Osteoblast (primary cell): Measurements from ENCODE around the gene GPR179. TPM values are rescaled to one million over a fixed set of nuclear protein-coding genes. Genes with fewer than 3 reads are reported as not detected.
A peak's percentile ranks its signal among the peaks of the same experiment; 100 is the strongest.
"Not testable (repeated sequence)": the region's sequence is repeated elsewhere in the genome, so short reads cannot be mapped to it uniquely, and the experiment has no call there.

Source experiments
- DNase-seq: peaks from one replicate; pipeline ENCODE4 v3.0.0; 2011; ENCODE audit warnings: low spot score, mixed read lengths; ENCODE audit not compliant: insufficient read length; ENCODE audit errors: missing footprints
- H2AFZ ChIP-seq: 2 replicates; pipeline ENCODE4 v1.6.0; 2011; ENCODE audit warnings: mild to moderate bottlenecking, low read length
- H3K27ac ChIP-seq: 2 replicates; pipeline ENCODE4 v1.5.1; 2011; ENCODE audit warnings: mild to moderate bottlenecking, low read depth, low read length, moderate library complexity
- H3K27me3 ChIP-seq: 2 replicates; pipeline ENCODE4 v1.6.0; 2012; ENCODE audit warnings: mild to moderate bottlenecking, control low read depth, inconsistent platforms, low read length, moderate library complexity; ENCODE audit not compliant: insufficient read depth
- H3K36me3 ChIP-seq: 2 replicates; pipeline ENCODE4 v1.5.1; 2011; ENCODE audit warnings: mild to moderate bottlenecking, low read length, control low read depth, moderate library complexity; ENCODE audit not compliant: insufficient read depth
- H3K4me1 ChIP-seq: 2 replicates; pipeline ENCODE4 v1.5.1; 2011; ENCODE audit warnings: mild to moderate bottlenecking, low read length, control low read depth, moderate library complexity; ENCODE audit not compliant: insufficient read depth
- H3K4me2 ChIP-seq: 2 replicates; pipeline ENCODE4 v1.6.0; 2011; ENCODE audit warnings: mild to moderate bottlenecking, low read length; ENCODE audit not compliant: insufficient read depth
- H3K4me3 ChIP-seq: fragments of 200-600 bp; sonication (generic); 3 replicates; pipeline ENCODE4 v1.5.1; 2012; ENCODE audit warnings: mild to moderate bottlenecking, low read length, inconsistent platforms; ENCODE audit not compliant: insufficient read depth
- H3K79me2 ChIP-seq: 2 replicates; pipeline ENCODE4 v1.6.0; 2012; ENCODE audit warnings: mild to moderate bottlenecking, low read length, control low read depth, inconsistent platforms; ENCODE audit not compliant: insufficient read depth
- H3K9me3 ChIP-seq: 2 replicates; pipeline ENCODE4 v1.5.1; 2011; ENCODE audit warnings: low read depth, low read length, control low read depth
- H4K20me1 ChIP-seq: 2 replicates; pipeline ENCODE4 v1.6.0; 2012; ENCODE audit warnings: mild to moderate bottlenecking, low read length, control low read depth; ENCODE audit not compliant: insufficient read depth
- CTCF ChIP-seq: IDR thresholded peaks from 2 replicates; pipeline ENCODE4 v1.5.1; 2011; ENCODE audit warnings: mild to moderate bottlenecking, low read depth, low read length, moderate library complexity; ENCODE audit errors: extremely low read depth
- total RNA-seq: library from RNA; depleted of rRNA; stranded (reverse); fragments of >200 nt; gene quantifications from 2 replicates; pipeline ENCODE4 v1.2.3, GENCODE V29; 2012

Gene GPR179
- total RNA-seq, 1 donor, result not detected

DNA sequence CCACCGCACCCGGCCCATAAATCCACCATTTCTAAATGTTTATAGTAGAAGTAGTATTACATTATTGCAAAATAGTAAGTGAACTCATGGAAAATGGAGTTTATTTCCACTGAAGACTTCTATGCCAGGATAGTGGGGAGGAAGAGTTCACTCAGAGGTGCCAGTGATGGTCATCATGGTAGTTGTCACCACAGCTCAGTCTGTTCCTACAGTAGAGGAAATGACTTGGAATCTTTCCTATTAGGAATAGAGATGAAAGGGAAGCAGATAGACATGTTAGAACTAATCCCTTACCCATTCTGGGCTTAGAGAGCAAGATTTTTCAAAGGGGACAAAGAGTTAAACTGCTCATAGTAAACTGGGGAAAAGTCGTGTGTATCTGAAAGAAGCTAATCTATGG is 26.7 kb downstream of the GPR179 start:
- Histone ChIP-seq H3K27me3 (no peaks in the 10 kb centered on the region), H3K79me2 (no peaks in the 10 kb centered on the region), H3K4me3 (no peak overlapping the region), H3K4me2 (no peak overlapping the region), H2AFZ (no peak overlapping the region), H3K27ac (no peak overlapping the region), H3K4me1 (no peaks in the 10 kb centered on the region), H3K36me3 (peaks cover 8% of the 10 kb centered on the region), H3K9me3 (no peaks in the 10 kb centered on the region), H4K20me1 (no peaks in the 10 kb centered on the region)
- DNase-seq, result peak; percentile 58
- no peak for TF ChIP-seq CTCF

DNA sequence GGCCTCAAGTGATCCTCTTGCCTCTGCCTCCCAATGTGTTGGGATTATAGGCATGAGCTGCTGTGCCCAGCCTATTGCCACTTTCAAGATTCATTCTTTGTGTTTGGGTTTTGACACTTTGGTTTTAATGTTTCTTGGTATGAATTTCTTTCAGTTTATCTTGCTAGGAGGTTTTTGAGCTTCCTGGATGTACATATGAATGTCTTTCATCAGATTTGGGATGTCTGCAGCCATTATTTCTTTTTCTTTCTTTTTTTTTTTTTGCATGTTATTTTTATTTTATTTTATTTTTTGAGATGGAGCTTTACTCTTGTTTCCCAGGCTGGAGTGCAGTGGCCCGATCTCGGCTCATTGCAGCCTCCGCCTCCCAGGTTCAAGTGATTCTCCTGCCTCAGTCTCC is 28.3 kb downstream of the GPR179 start:
- no peaks in the 10 kb centered on the region for H3K79me2 ChIP-seq
- no peaks in the 10 kb centered on the region for H3K9me3 ChIP-seq
- no peaks in the 10 kb centered on the region for H3K27me3 ChIP-seq
- TF ChIP-seq CTCF, result no peak
- H3K27ac ChIP-seq, result no peak overlapping the region
- H2AFZ ChIP-seq, result no peak overlapping the region
- peaks cover 5% of the 10 kb centered on the region for H3K36me3 ChIP-seq
- no peak overlapping the region for H3K4me2 ChIP-seq
- H3K4me3 ChIP-seq, result no peak overlapping the region
- no peaks in the 10 kb centered on the region for H3K4me1 ChIP-seq
- no peaks in the 10 kb centered on the region for H4K20me1 ChIP-seq
- no peak for DNase-seq

DNA sequence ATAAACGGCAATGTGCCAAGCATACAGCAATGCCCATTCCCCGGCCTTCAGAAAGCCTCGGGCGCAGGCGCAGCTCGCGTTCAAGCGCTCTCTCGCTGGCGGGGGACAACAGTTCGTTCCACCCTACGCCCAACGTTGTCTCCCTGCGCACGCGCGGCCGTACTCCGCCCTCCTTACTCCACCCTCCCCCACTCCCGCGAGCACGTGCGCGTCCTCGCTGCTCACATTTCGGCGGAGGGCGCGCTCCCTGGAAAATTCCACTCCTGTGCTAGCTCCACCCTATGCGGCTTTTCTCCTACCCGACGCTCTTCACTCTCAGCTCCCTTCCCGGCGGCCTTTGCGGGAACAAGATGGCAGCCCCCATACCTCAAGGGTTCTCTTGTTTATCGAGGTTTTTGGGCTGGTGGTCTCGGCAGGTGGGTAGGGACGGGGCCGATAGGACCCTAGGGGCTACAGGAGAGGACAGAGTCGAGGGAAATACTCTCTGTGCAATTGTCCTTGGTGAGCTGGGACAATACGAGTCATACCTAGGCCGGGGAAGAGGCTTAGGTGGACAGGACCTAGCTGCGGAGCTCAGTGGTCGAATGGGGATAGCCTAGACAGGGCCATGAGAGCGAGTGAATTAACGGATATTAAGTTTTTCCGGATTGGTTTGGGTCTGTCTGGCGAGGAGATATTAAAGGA is 46.8 kb downstream of the GPR179 start, which contains the start of gene MRPL45:
TSS of gene MRPL45 (plus strand) at position 335 of the 684 bp plus-strand sequence. CDS start at position 351, 16 bp downstream.
- H3K4me1 ChIP-seq, result not testable (repeated sequence)

DNA sequence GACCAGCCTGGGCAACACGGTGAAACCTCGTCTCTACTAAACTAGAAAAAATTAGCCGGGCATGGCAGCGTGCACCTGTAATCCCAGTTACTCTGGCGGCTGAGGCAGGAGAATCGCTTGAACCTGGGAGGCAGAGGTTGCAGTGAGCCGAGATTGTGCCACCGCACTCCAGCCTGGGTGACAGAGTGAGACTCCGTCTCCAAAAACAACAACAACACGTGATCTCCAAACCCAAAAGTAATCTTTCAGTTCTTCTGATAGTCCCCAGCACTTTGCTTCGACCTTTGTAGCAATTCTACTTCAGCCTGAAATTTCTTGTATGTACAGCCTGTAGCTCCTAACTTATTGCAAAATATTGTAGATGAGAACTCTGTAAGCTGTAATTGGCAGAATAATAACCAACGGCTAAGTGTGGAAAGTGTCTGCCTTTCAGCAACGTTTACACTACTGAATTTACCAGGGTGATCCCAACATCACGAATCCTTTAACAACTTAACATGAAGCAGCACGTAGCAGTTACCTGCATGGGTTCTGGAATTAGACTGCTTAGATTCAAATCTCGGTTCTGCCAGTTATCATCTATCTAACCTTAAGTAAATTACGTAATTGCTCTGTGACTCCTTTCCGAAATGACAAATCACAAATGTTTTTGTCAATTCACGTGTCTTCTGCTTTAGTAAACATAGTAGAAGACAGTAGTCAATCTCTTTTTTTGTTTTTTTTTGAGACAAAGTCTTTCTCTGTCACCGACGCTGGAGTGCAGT is 48.0 kb downstream of the GPR179 start:
- H3K4me1 ChIP-seq, H3K79me2 ChIP-seq, H3K27ac ChIP-seq, H3K9me3 ChIP-seq, H4K20me1 ChIP-seq, H3K4me2 ChIP-seq, H3K27me3 ChIP-seq, H3K4me3 ChIP-seq, H3K36me3 ChIP-seq: not testable (repeated sequence)
- peak overlapping the region; percentile 27 for H2AFZ ChIP-seq
- DNase-seq, result peak; percentile 23

More for the DNA sequence above, 46.8 kb downstream of the GPR179 start, which contains the start of gene MRPL45:
- H3K36me3 ChIP-seq, H4K20me1 ChIP-seq, H3K79me2 ChIP-seq, H3K9me3 ChIP-seq, H3K27me3 ChIP-seq: not testable (repeated sequence)
- Histone ChIP-seq H3K4me2 (peak within 1 kb of the TSS; percentile 79), H2AFZ (peak within 1 kb of the TSS; percentile 89), H3K4me3 (peak within 1 kb of the TSS; percentile 78), H3K27ac (peak within 1 kb of the TSS; percentile 73)
- peak; percentile 94 for DNase-seq

DNA sequence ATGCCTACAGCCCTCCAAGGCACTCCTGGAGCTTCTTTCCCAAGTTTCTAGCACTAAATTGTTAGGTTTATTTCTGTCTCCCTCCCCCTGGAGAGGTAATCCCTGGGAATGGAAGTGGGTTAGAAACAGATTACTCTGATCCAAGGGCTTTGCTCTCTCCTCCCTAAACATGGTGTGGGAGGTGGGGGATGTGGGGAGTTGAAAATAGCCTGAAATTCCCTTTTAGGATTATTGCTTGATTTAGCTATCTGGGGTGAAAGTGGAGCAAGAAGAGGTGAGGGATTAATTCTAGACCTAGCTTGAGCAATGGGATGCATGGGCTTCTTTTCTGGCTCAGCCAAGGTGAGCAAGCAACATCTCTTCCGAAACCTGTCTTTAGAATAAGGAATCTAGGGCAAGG is 54.0 kb downstream of the GPR179 start:
- not testable (repeated sequence) for H3K4me2 ChIP-seq, DNase-seq, H2AFZ ChIP-seq, H3K27me3 ChIP-seq, H3K9me3 ChIP-seq, H3K79me2 ChIP-seq, H3K4me3 ChIP-seq, H4K20me1 ChIP-seq, H3K36me3 ChIP-seq, H3K27ac ChIP-seq, H3K4me1 ChIP-seq
